ENCODE measurements around the gene SMLR1.

SMLR1 gene

GRCh38 chr6:130838951-130839350, 11.7 kb downstream of the SMLR1 start:
- H3K27ac ChIP-seq (replicated peaks; ENCODE audit: low read length): no peak overlapping the region
- no peak overlapping the region for H3K4me2 ChIP-seq (ENCODE audit: insufficient read depth, low read length, poor library complexity, severe bottlenecking)
- H3K4ac ChIP-seq (ENCODE audit: low read length): no peak overlapping the region
- H3K27me3 ChIP-seq (ENCODE audit: control insufficient read depth in 3 of 3, insufficient read depth in 3 of 3, low read depth in 1 of 3, low read length in 3 of 3): no peaks in the 10 kb centered on the region
- H2AFZ ChIP-seq (ENCODE audit: low read length): no peak overlapping the region
- no peak overlapping the region for H4K91ac ChIP-seq (ENCODE audit: low read depth, low read length, poor library complexity)
- no CpG with 5 or more reads among the region's 5 CpGs for WGBS, 2 donors (ENCODE audit: extremely low coverage in 2 of 2, insufficient read length in 2 of 2, insufficient replicate concordance in 1 of 2)
- no peak overlapping the region for H3K4me3 ChIP-seq (ENCODE audit: low read length in 2 of 2)
- no peak overlapping the region for H3K9ac ChIP-seq (ENCODE audit: low read depth, low read length, poor library complexity)
- H3K36me3 ChIP-seq (replicated peaks in 1 of 2; ENCODE audit: control insufficient read depth in 2 of 2, insufficient read depth in 2 of 2, low read length in 2 of 2): peaks cover 0 to 5% of the 10 kb centered on the region in 2 donors
- H4K8ac ChIP-seq (ENCODE audit: low read depth, low read length): no peak overlapping the region
- H3K18ac ChIP-seq (ENCODE audit: low read length): no peak overlapping the region
- no peak overlapping the region for H2AK5ac ChIP-seq (ENCODE audit: low read depth, low read length)
- no peak overlapping the region for H2BK5ac ChIP-seq (ENCODE audit: low read length)
- no peak overlapping the region for H3K14ac ChIP-seq (ENCODE audit: low read length)
- DNase-seq (ENCODE audit: low spot score): no peak
- H3K4me1 ChIP-seq (ENCODE audit: control insufficient read depth in 2 of 2, insufficient read depth in 1 of 2, low read depth in 1 of 2, low read length in 2 of 2): no peaks in the 10 kb centered on the region
- no peak overlapping the region for H3K23ac ChIP-seq (ENCODE audit: low read depth, low read length, poor library complexity)
- no peak overlapping the region for H2BK15ac ChIP-seq (ENCODE audit: low read length)
- no peaks in the 10 kb centered on the region for H3K79me1 ChIP-seq (ENCODE audit: low read depth, low read length)
- H2BK12ac ChIP-seq (ENCODE audit: low read length): no peak overlapping the region
- no peak overlapping the region for H2BK120ac ChIP-seq (ENCODE audit: low read depth, low read length)
- H3K9me3 ChIP-seq (replicated peaks in 1 of 2; ENCODE audit: control insufficient read depth in 2 of 2, insufficient read depth in 1 of 2, low read depth in 1 of 2, low read length in 2 of 2): no peaks in the 10 kb centered on the region

GRCh38 chr6:130839379-130839778, 12.2 kb downstream of the SMLR1 start:
- Histone ChIP-seq H2BK15ac (ENCODE audit: low read length) (no peak overlapping the region), H2AFZ (ENCODE audit: low read length) (no peak overlapping the region), H3K18ac (ENCODE audit: low read length) (no peak overlapping the region), H3K27ac (replicated peaks; ENCODE audit: low read length) (no peak overlapping the region), H3K36me3 (replicated peaks in 1 of 2; ENCODE audit: control insufficient read depth in 2 of 2, insufficient read depth in 2 of 2, low read length in 2 of 2) (peaks cover 0 to 5% of the 10 kb centered on the region in 2 donors), H4K91ac (ENCODE audit: low read depth, low read length, poor library complexity) (no peak overlapping the region), H3K9me3 (replicated peaks in 1 of 2; ENCODE audit: control insufficient read depth in 2 of 2, insufficient read depth in 1 of 2, low read depth in 1 of 2, low read length in 2 of 2) (no peaks in the 10 kb centered on the region), H3K14ac (ENCODE audit: low read length) (no peak overlapping the region), H2BK5ac (ENCODE audit: low read length) (no peak overlapping the region), H3K4me1 (ENCODE audit: control insufficient read depth in 2 of 2, insufficient read depth in 1 of 2, low read depth in 1 of 2, low read length in 2 of 2) (no peaks in the 10 kb centered on the region), H3K4me2 (ENCODE audit: insufficient read depth, low read length, poor library complexity, severe bottlenecking) (no peak overlapping the region), H3K4me3 (ENCODE audit: low read length in 2 of 2) (no peak overlapping the region), H3K4ac (ENCODE audit: low read length) (no peak overlapping the region), H3K23ac (ENCODE audit: low read depth, low read length, poor library complexity) (no peak overlapping the region), H2BK120ac (ENCODE audit: low read depth, low read length) (no peak overlapping the region), H4K8ac (ENCODE audit: low read depth, low read length) (no peak overlapping the region), H3K9ac (ENCODE audit: low read depth, low read length, poor library complexity) (no peak overlapping the region), H3K27me3 (ENCODE audit: control insufficient read depth in 3 of 3, insufficient read depth in 3 of 3, low read depth in 1 of 3, low read length in 3 of 3) (no peaks in the 10 kb centered on the region), H3K79me1 (ENCODE audit: low read depth, low read length) (no peaks in the 10 kb centered on the region), H2BK12ac (ENCODE audit: low read length) (no peak overlapping the region), H2AK5ac (ENCODE audit: low read depth, low read length) (no peak overlapping the region)
- no peak for DNase-seq (ENCODE audit: low spot score)
- WGBS, 2 donors (ENCODE audit: extremely low coverage in 2 of 2, insufficient read length in 2 of 2, insufficient replicate concordance in 1 of 2): no CpG with 5 or more reads among the region's 2 CpGs

GRCh38 chr6:130840050-130840449, 12.8 kb downstream of the SMLR1 start:
- no peak overlapping the region for H3K9ac ChIP-seq (ENCODE audit: low read depth, low read length, poor library complexity)
- no peak overlapping the region for H2BK15ac ChIP-seq (ENCODE audit: low read length)
- H2AK5ac ChIP-seq (ENCODE audit: low read depth, low read length): no peak overlapping the region
- H2BK120ac ChIP-seq (ENCODE audit: low read depth, low read length): no peak overlapping the region
- H3K27ac ChIP-seq (replicated peaks; ENCODE audit: low read length): no peak overlapping the region
- H3K4me2 ChIP-seq (ENCODE audit: insufficient read depth, low read length, poor library complexity, severe bottlenecking): no peak overlapping the region
- no peak overlapping the region for H2BK12ac ChIP-seq (ENCODE audit: low read length)
- H3K4ac ChIP-seq (ENCODE audit: low read length): no peak overlapping the region
- H2BK5ac ChIP-seq (ENCODE audit: low read length): no peak overlapping the region
- no peaks in the 10 kb centered on the region for H3K27me3 ChIP-seq (ENCODE audit: control insufficient read depth in 3 of 3, insufficient read depth in 3 of 3, low read depth in 1 of 3, low read length in 3 of 3)
- H3K36me3 ChIP-seq (replicated peaks in 1 of 2; ENCODE audit: control insufficient read depth in 2 of 2, insufficient read depth in 2 of 2, low read length in 2 of 2): peaks cover 0 to 5% of the 10 kb centered on the region in 2 donors
- no peak overlapping the region for H3K14ac ChIP-seq (ENCODE audit: low read length)
- no CpG with 5 or more reads among the region's 2 CpGs for WGBS, 2 donors (ENCODE audit: extremely low coverage in 2 of 2, insufficient read length in 2 of 2, insufficient replicate concordance in 1 of 2)
- no peaks in the 10 kb centered on the region for H3K4me1 ChIP-seq (ENCODE audit: control insufficient read depth in 2 of 2, insufficient read depth in 1 of 2, low read depth in 1 of 2, low read length in 2 of 2)
- no peak overlapping the region for H2AFZ ChIP-seq (ENCODE audit: low read length)
- H3K9me3 ChIP-seq (replicated peaks in 1 of 2; ENCODE audit: control insufficient read depth in 2 of 2, insufficient read depth in 1 of 2, low read depth in 1 of 2, low read length in 2 of 2): no peaks in the 10 kb centered on the region
- no peak overlapping the region for H3K18ac ChIP-seq (ENCODE audit: low read length)
- H3K79me1 ChIP-seq (ENCODE audit: low read depth, low read length): no peaks in the 10 kb centered on the region
- no peak overlapping the region for H3K23ac ChIP-seq (ENCODE audit: low read depth, low read length, poor library complexity)
- no peak for DNase-seq (ENCODE audit: low spot score)
- no peak overlapping the region for H3K4me3 ChIP-seq (ENCODE audit: low read length in 2 of 2)
- H4K8ac ChIP-seq (ENCODE audit: low read depth, low read length): no peak overlapping the region
- H4K91ac ChIP-seq (ENCODE audit: low read depth, low read length, poor library complexity): no peak overlapping the region

- H3K36me3 ChIP-seq (replicated peaks in 1 of 2; ENCODE audit: control insufficient read depth in 2 of 2, insufficient read depth in 2 of 2, low read length in 2 of 2): peaks cover 0 to 5% of the 10 kb centered on the region in 2 donors
- no peak overlapping the region for H2BK15ac ChIP-seq (ENCODE audit: low read length)
- H4K91ac ChIP-seq (ENCODE audit: low read depth, low read length, poor library complexity): no peak overlapping the region
- H3K14ac ChIP-seq (ENCODE audit: low read length): no peak overlapping the region
- no peaks in the 10 kb centered on the region for H3K9me3 ChIP-seq (replicated peaks in 1 of 2; ENCODE audit: control insufficient read depth in 2 of 2, insufficient read depth in 1 of 2, low read depth in 1 of 2, low read length in 2 of 2)
- H2BK5ac ChIP-seq (ENCODE audit: low read length): no peak overlapping the region
- H3K23ac ChIP-seq (ENCODE audit: low read depth, low read length, poor library complexity): no peak overlapping the region
- H3K4me3 ChIP-seq (ENCODE audit: low read length in 2 of 2): no peak overlapping the region
- no peak overlapping the region for H3K4me2 ChIP-seq (ENCODE audit: insufficient read depth, low read length, poor library complexity, severe bottlenecking)
- no peaks in the 10 kb centered on the region for H3K27me3 ChIP-seq (ENCODE audit: control insufficient read depth in 3 of 3, insufficient read depth in 3 of 3, low read depth in 1 of 3, low read length in 3 of 3)
- H2AFZ ChIP-seq (ENCODE audit: low read length): no peak overlapping the region
- no peak overlapping the region for H2BK12ac ChIP-seq (ENCODE audit: low read length)
- DNase-seq (ENCODE audit: low spot score): no peak
- no peaks in the 10 kb centered on the region for H3K4me1 ChIP-seq (ENCODE audit: control insufficient read depth in 2 of 2, insufficient read depth in 1 of 2, low read depth in 1 of 2, low read length in 2 of 2)
- no peak overlapping the region for H4K8ac ChIP-seq (ENCODE audit: low read depth, low read length)
- H3K79me1 ChIP-seq (ENCODE audit: low read depth, low read length): no peaks in the 10 kb centered on the region
- no peak overlapping the region for H2AK5ac ChIP-seq (ENCODE audit: low read depth, low read length)
- no CpG with 5 or more reads among the region's 4 CpGs for WGBS, 2 donors (ENCODE audit: extremely low coverage in 2 of 2, insufficient read length in 2 of 2, insufficient replicate concordance in 1 of 2)
- no peak overlapping the region for H3K4ac ChIP-seq (ENCODE audit: low read length)
- H3K27ac ChIP-seq (replicated peaks; ENCODE audit: low read length): no peak overlapping the region
- H3K9ac ChIP-seq (ENCODE audit: low read depth, low read length, poor library complexity): no peak overlapping the region
- no peak overlapping the region for H3K18ac ChIP-seq (ENCODE audit: low read length)
- H2BK120ac ChIP-seq (ENCODE audit: low read depth, low read length): no peak overlapping the region
Observed at GRCh38 chr6:130841128-130841728, 14.0 kb downstream of the SMLR1 start.

Data from neuronal stem cell (in vitro differentiated cells).